Naive thymus-derived CD4-positive, alpha-beta T cell (primary cell): ENCODE results near the gene ENOX1. TPM values are rescaled to one million over a fixed set of nuclear protein-coding genes. Genes with fewer than 3 reads are reported as not detected.

ENCODE experiments used
- ATAC-seq: fragments of 150-1000 bp; cut with Tn5 transposase; 2 replicates; pipeline ENCODE4 v1.10.0; 2021; ENCODE audit warnings: mild to moderate bottlenecking, moderate library complexity
- CTCF ChIA-PET: fragments of 350-600 bp; sonication (Branson Sonifier 250); formaldehyde crosslinking; loops from one replicate; lab custom pipeline; 2021; ENCODE audit warnings: antibody characterized with exemption; lab: Charles Lee
- POLR2A ChIA-PET: fragments of 350-600 bp; sonication (Branson Sonifier 250); formaldehyde crosslinking; loops from one replicate; lab custom pipeline; 2021; ENCODE audit warnings: antibody characterized with exemption, inconsistent platforms; lab: Charles Lee
- DNase-seq, 9 donors: peaks; one replicate each; pipeline versions ENCODE4 v3.0.0 to v3.0.0-alpha.2; 2020 to 2022; ENCODE audit warnings: mixed read lengths in 1 of 9
- H3K27ac ChIP-seq: one replicate; pipeline ENCODE4 v1.7.0; 2013; ENCODE audit warnings: mild to moderate bottlenecking, low read depth, low read length, moderate library complexity
- H3K27me3 ChIP-seq, 2 donors: one replicate each; pipeline ENCODE4 v1.7.0; 2013; ENCODE audit warnings: low read length in 2 of 2, mild to moderate bottlenecking in 2 of 2, moderate library complexity in 2 of 2; ENCODE audit not compliant: control insufficient read depth in 2 of 2, insufficient read depth in 2 of 2
- H3K36me3 ChIP-seq, 3 experiments: 1 replicate in 2 of 3; 2 replicates in 1 of 3; pipeline ENCODE4 v1.7.0; 2013; ENCODE audit warnings: low read length in 3 of 3, mild to moderate bottlenecking in 3 of 3, moderate library complexity in 1 of 3; ENCODE audit not compliant: insufficient read depth in 3 of 3, control insufficient read depth in 2 of 3
- H3K4me1 ChIP-seq, 2 donors: one replicate each; pipeline ENCODE4 v1.7.0; 2013; ENCODE audit warnings: low read length in 2 of 2, mild to moderate bottlenecking in 2 of 2, moderate library complexity in 1 of 2; ENCODE audit not compliant: control insufficient read depth in 2 of 2, insufficient read depth in 2 of 2
- H3K4me3 ChIP-seq: 2 replicates; pipeline ENCODE4 v1.7.0; 2013; ENCODE audit warnings: mild to moderate bottlenecking, low read length
- H3K9me3 ChIP-seq, 3 experiments: 1 replicate in 2 of 3; 2 replicates in 1 of 3; pipeline ENCODE4 v1.7.0; 2013; ENCODE audit warnings: low read length in 3 of 3; ENCODE audit not compliant: control insufficient read depth in 2 of 3
- H3K27ac Mint-ChIP-seq, 9 donors: one replicate each; pipeline ENCODE4 v1.8.0; 2020 to 2022; ENCODE audit warnings: mixed read lengths in 9 of 9, mild to moderate bottlenecking in 8 of 9, moderate library complexity in 5 of 9, inconsistent platforms in 2 of 9
- H3K27me3 Mint-ChIP-seq, 5 donors: one replicate each; pipeline ENCODE4 v1.8.0; 2021 to 2022; ENCODE audit warnings: mixed read lengths in 5 of 5, mild to moderate bottlenecking in 1 of 5
- H3K36me3 Mint-ChIP-seq, 5 donors: one replicate each; pipeline ENCODE4 v1.8.0; 2020 to 2022; ENCODE audit warnings: mixed read lengths in 5 of 5, mild to moderate bottlenecking in 3 of 5, inconsistent platforms in 1 of 5
- H3K4me1 Mint-ChIP-seq, 7 donors: one replicate each; pipeline ENCODE4 v1.8.0; 2020 to 2022; ENCODE audit warnings: mixed read lengths in 7 of 7, mild to moderate bottlenecking in 3 of 7, inconsistent platforms in 1 of 7
- H3K4me3 Mint-ChIP-seq, 10 donors: one replicate each; pipeline ENCODE4 v1.8.0; 2020 to 2022; ENCODE audit warnings: mild to moderate bottlenecking in 10 of 10, mixed read lengths in 10 of 10, moderate library complexity in 6 of 10, inconsistent platforms in 2 of 10
- H3K9me3 Mint-ChIP-seq, 11 donors: one replicate each; pipeline ENCODE4 v1.8.0; 2020 to 2022; ENCODE audit warnings: mixed read lengths in 11 of 11, mild to moderate bottlenecking in 4 of 11, inconsistent platforms in 1 of 11, moderate library complexity in 1 of 11
- intact Hi-C, 2 donors: fragments of 100-400 bp; cut with micrococcal nuclease; formaldehyde crosslinking; loops; one replicate each; pipeline ENCODE4 v1.15.1; 2023
- polyA plus RNA-seq, 2 donors: library from polyadenylated mRNA; unstranded; fragments of 300-500 nt; fragmentation: Illumina TruSeq; gene quantifications; one replicate each; pipeline ENCODE4 v1.2.3, GENCODE V29; 2021
- total RNA-seq, 6 experiments: library from RNA in 5 of 6; stranded (reverse) in 5 of 6; gene quantifications; 1 replicate in 5 of 6; 2 replicates in 1 of 6; pipeline ENCODE4 v1.2.3 and lab custom pipeline; 2021 to 2026

The ENOX1 gene
- total and polyA plus RNA-seq, 7 experiments from 2014 or later = 0.17 TPM; not detected in 6

GRCh38 chr13:43744261-43745031 is 42.3 kb downstream of the ENOX1 start:
- H3K4me1 Mint-ChIP-seq = no peaks in the 10 kb centered on the region
- intact Hi-C loops = no loop called here
- no peaks in the 10 kb centered on the region for H3K9me3 ChIP-seq
- H3K27ac ChIP-seq = no peak overlapping the region
- POLR2A ChIA-PET = no interaction called here
- no peaks in the 10 kb centered on the region for H3K4me1 ChIP-seq
- H3K36me3 ChIP-seq = no peaks in the 10 kb centered on the region
- no peaks in the 10 kb centered on the region for H3K27me3 ChIP-seq
- peaks cover 0 to 7% (median 2%) of the 10 kb centered on the region in 11 donors for H3K9me3 Mint-ChIP-seq
- H3K27ac Mint-ChIP-seq = no peak overlapping the region
- H3K27me3 Mint-ChIP-seq = peaks cover 5 to 19% (median 15%) of the 10 kb centered on the region in 5 donors
- no peaks in the 10 kb centered on the region for H3K36me3 Mint-ChIP-seq
- no peak overlapping the region for H3K4me3 Mint-ChIP-seq
- no peak for DNase-seq
- CTCF ChIA-PET = no interaction called here
- ATAC-seq = no peak
- no peak overlapping the region for H3K4me3 ChIP-seq

DNA sequence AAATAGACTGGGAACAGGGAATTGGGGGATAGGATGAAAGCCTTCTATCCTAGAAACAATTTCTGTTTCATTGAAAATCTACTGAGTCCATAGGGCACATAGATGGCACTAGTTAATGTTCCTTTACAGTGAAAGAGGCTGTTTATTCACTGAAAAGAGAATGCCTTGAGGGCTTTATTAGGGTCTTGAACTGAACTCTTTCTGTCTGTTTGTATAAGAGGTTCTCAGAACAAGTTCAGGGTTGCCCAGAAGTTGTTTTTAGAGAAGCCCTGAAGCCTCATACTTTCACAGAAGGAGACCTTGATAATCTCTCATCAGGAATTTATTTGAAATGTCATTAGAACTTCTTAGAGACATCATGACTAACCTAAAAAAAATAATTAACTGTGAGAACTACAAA is 43.9 kb downstream of the ENOX1 start:
- no peaks in the 10 kb centered on the region for H3K36me3 Mint-ChIP-seq
- POLR2A ChIA-PET = no interaction called here
- no peak overlapping the region for H3K4me3 Mint-ChIP-seq

GRCh38 chr13:43737392-43737923 is 49.3 kb downstream of the ENOX1 start:
- ChIA-PET CTCF (no interaction called here), POLR2A (no interaction called here)
- Mint-ChIP-seq H3K4me1 (no peaks in the 10 kb centered on the region), H3K27ac (no peak overlapping the region), H3K4me3 (no peak overlapping the region), H3K27me3 (peaks cover 1 to 19% (median 8%) of the 10 kb centered on the region in 5 donors), H3K9me3 (peaks cover 0 to 4% (median 0%) of the 10 kb centered on the region in 11 donors), H3K36me3 (no peaks in the 10 kb centered on the region)
- Histone ChIP-seq H3K4me3 (no peak overlapping the region), H3K4me1 (no peaks in the 10 kb centered on the region), H3K27ac (no peak overlapping the region), H3K36me3 (no peaks in the 10 kb centered on the region), H3K27me3 (no peaks in the 10 kb centered on the region), H3K9me3 (no peaks in the 10 kb centered on the region)
- ATAC-seq (no peak), DNase-seq (no peak)
- intact Hi-C loops = no loop called here

More for the DNA sequence above, 43.9 kb downstream of the ENOX1 start:
- no peaks in the 10 kb centered on the region for H3K27me3 ChIP-seq
- Mint-ChIP-seq H3K9me3 (peaks cover 0 to 7% (median 2%) of the 10 kb centered on the region in 11 donors), H3K27ac (no peak overlapping the region), H3K4me1 (no peaks in the 10 kb centered on the region), H3K27me3 (peaks cover 0 to 19% (median 15%) of the 10 kb centered on the region in 5 donors)
- intact Hi-C loops = no loop called here
- H3K27ac ChIP-seq = no peak overlapping the region
- no peaks in the 10 kb centered on the region for H3K36me3 ChIP-seq
- DNase-seq (no peak), ATAC-seq (no peak)
- CTCF ChIA-PET = no interaction called here
- H3K4me1 ChIP-seq = no peaks in the 10 kb centered on the region
- no peaks in the 10 kb centered on the region for H3K9me3 ChIP-seq
- H3K4me3 ChIP-seq = no peak overlapping the region

DNA sequence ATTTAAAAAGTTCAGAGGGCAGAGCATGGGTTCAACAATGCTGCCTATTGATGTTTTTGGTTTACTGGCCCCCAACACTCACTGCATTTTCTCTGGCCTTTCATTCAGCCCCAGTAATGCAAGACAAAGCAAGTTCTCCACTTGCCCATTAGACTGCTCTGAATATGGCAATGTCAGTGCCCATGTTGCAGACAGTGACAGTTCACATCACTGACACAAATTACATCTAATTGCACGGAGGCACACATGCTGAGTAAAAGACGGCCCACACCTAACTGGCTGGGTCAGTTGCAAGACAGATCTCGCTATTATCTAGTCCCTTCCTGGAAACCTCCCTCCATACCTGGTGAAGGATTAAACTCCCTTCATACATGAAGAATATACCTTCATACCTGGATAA is 54.0 kb downstream of the ENOX1 start:
- DNase-seq (no peak), ATAC-seq (no peak)
- H3K4me1 Mint-ChIP-seq = no peaks in the 10 kb centered on the region
- Histone ChIP-seq H3K9me3 (no peaks in the 10 kb centered on the region), H3K27me3 (no peaks in the 10 kb centered on the region), H3K4me1 (no peaks in the 10 kb centered on the region), H3K4me3 (no peak overlapping the region), H3K36me3 (no peaks in the 10 kb centered on the region), H3K27ac (no peak overlapping the region)
- peaks cover 9 to 45% (median 24%) of the 10 kb centered on the region in 5 donors for H3K27me3 Mint-ChIP-seq
- H3K4me3 Mint-ChIP-seq = no peak overlapping the region
- H3K9me3 Mint-ChIP-seq = no peaks in the 10 kb centered on the region
- intact Hi-C loops = no loop called here
- CTCF ChIA-PET = no interaction called here
- POLR2A ChIA-PET = no interaction called here
- no peak overlapping the region for H3K27ac Mint-ChIP-seq
- H3K36me3 Mint-ChIP-seq = no peaks in the 10 kb centered on the region

DNA sequence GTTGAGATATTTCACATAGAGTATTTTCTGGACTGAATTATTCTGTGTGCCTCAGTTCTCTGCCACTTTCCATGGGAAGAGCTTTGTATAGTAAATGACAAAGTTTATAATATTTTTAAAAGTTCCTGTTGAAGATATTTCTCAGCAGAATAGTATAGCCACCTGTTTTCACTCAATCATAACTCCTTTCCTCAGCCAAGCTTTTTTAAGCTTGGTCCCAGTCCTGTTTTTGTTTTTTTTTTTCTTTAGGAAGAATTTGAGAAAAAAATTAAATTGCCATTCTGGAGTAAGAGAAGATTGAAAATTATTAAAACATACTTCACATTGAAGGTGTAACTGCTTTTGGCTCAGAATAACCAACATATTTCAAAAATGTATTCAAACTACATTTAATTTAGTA is 55.5 kb downstream of the ENOX1 start:
- CTCF ChIA-PET = no interaction called here
- Mint-ChIP-seq H3K27ac (no peak overlapping the region), H3K9me3 (no peaks in the 10 kb centered on the region), H3K36me3 (no peaks in the 10 kb centered on the region), H3K4me3 (no peak overlapping the region), H3K4me1 (no peaks in the 10 kb centered on the region), H3K27me3 (peaks cover 9 to 45% (median 24%) of the 10 kb centered on the region in 5 donors)
- H3K36me3 ChIP-seq = no peaks in the 10 kb centered on the region
- H3K4me1 ChIP-seq = no peaks in the 10 kb centered on the region
- H3K27me3 ChIP-seq = no peaks in the 10 kb centered on the region
- intact Hi-C loops = no loop called here
- H3K9me3 ChIP-seq = no peaks in the 10 kb centered on the region
- no peak overlapping the region for H3K27ac ChIP-seq
- H3K4me3 ChIP-seq = no peak overlapping the region
- DNase-seq (no peak), ATAC-seq (no peak)
- POLR2A ChIA-PET = no interaction called here

GRCh38 chr13:43730642-43731041 is 56.1 kb downstream of the ENOX1 start:
- H3K27ac ChIP-seq = no peak overlapping the region
- Mint-ChIP-seq H3K27ac (no peak overlapping the region), H3K4me3 (no peak overlapping the region), H3K36me3 (no peaks in the 10 kb centered on the region), H3K9me3 (no peaks in the 10 kb centered on the region), H3K4me1 (no peaks in the 10 kb centered on the region), H3K27me3 (peaks cover 9 to 45% (median 24%) of the 10 kb centered on the region in 5 donors)
- H3K9me3 ChIP-seq = no peaks in the 10 kb centered on the region
- CTCF ChIA-PET = no interaction called here
- no peaks in the 10 kb centered on the region for H3K36me3 ChIP-seq
- no peak for ATAC-seq
- no peaks in the 10 kb centered on the region for H3K27me3 ChIP-seq
- DNase-seq = no peak
- no peak overlapping the region for H3K4me3 ChIP-seq
- intact Hi-C loops = no loop called here
- H3K4me1 ChIP-seq = no peaks in the 10 kb centered on the region
- POLR2A ChIA-PET = no interaction called here

- Histone ChIP-seq H3K9me3 (no peaks in the 10 kb centered on the region), H3K27ac (no peak overlapping the region), H3K36me3 (no peaks in the 10 kb centered on the region), H3K27me3 (no peaks in the 10 kb centered on the region), H3K4me1 (no peaks in the 10 kb centered on the region), H3K4me3 (no peak overlapping the region)
- intact Hi-C loops = no loop called here
- Mint-ChIP-seq H3K27me3 (peaks cover 10 to 37% (median 24%) of the 10 kb centered on the region in 5 donors), H3K36me3 (no peaks in the 10 kb centered on the region), H3K9me3 (no peaks in the 10 kb centered on the region), H3K4me1 (no peaks in the 10 kb centered on the region), H3K4me3 (no peak overlapping the region), H3K27ac (no peak overlapping the region)
- DNase-seq = no peak
- no peak for ATAC-seq
- ChIA-PET POLR2A (no interaction called here), CTCF (no interaction called here)
These were observed 58.4 kb downstream of the ENOX1 start for GRCh38 chr13:43728421-43728820.
